A549 (cell line): ENCODE measurements around the gene ZNF398. TPM values are rescaled to one million over a fixed set of nuclear protein-coding genes. Genes with fewer than 3 reads are reported as not detected.

Experiments
- ATAC-seq, 2 experiments: fragments of 200-7000 bp in 1 of 2; fragments of >200 bp in 1 of 2; cut with Nextera tagmentation in 1 of 2; cut with Tn5 transposase in 1 of 2; 3 replicates each; pipeline versions ENCODE4 v1.8.0 to v1.9.1; 2018 to 2020; ENCODE audit warnings: mild to moderate bottlenecking in 1 of 2, moderate library complexity in 1 of 2
- CTCF ChIA-PET: fragments of 300-600 bp; sonication (Branson Sonifier 250); formaldehyde crosslinking; extraction: SDS; loops from one replicate; lab custom pipeline; 2021; ENCODE audit warnings: antibody characterized with exemption, inconsistent platforms; lab: Yijun Ruan, JAX
- POLR2A ChIA-PET: fragments of 350-600 bp; formaldehyde crosslinking; extraction: SDS; loops from one replicate; lab custom pipeline; 2021; ENCODE audit warnings: antibody characterized with exemption, inconsistent platforms; lab: Yijun Ruan, JAX
- DNase-seq, 2 experiments: peaks; one replicate each; pipeline versions ENCODE4 v3.0.0 to v3.0.0-alpha.2; 2011 to 2016; ENCODE audit warnings: low read depth in 1 of 2, low spot score in 1 of 2
- FAIRE-seq: peaks from 2 replicates; lab custom pipeline; 2011; peaks lifted over from hg19 to GRCh38; lab: Jason Lieb, UNC
- H3K27ac ChIP-seq, 2 experiments: fragments of >200 bp; sonication (Bioruptor Twin); formaldehyde crosslinking; 3 replicates each; pipeline ENCODE4 v1.5.1; 2016 to 2017
- H3K4me1 ChIP-seq: fragments of >200 bp; sonication (Bioruptor Twin); formaldehyde crosslinking; 3 replicates; pipeline ENCODE4 v1.6.1; 2016
- H3K4me2 ChIP-seq: fragments of >200 bp; sonication (Bioruptor Twin); formaldehyde crosslinking; 3 replicates; pipeline ENCODE4 v1.6.1; 2016
- H3K4me3 ChIP-seq: fragments of >200 bp; sonication (Bioruptor Twin); formaldehyde crosslinking; 3 replicates; pipeline ENCODE4 v1.5.1; 2016
- H3K9me3 ChIP-seq: fragments of >200 bp; sonication (Bioruptor Twin); formaldehyde crosslinking; 3 replicates; pipeline ENCODE4 v1.6.1; 2016
- CBX2 ChIP-seq: fragments of 200-600 bp; sonication (generic); IDR thresholded peaks from 2 replicates; pipeline ENCODE4 v1.6.1; 2016; ENCODE audit warnings: low read depth, mild to moderate bottlenecking, borderline replicate concordance
- EP300 ChIP-seq, 2 experiments: fragments of >200 bp; sonication (Bioruptor Twin); formaldehyde crosslinking; IDR thresholded peaks; 2 replicates in 1 of 2; 3 replicates in 1 of 2; pipeline ENCODE4 v1.6.1; 2016 to 2017
- FOXS1 ChIP-seq: fragments of 250-450 bp; sonication (Bioruptor Pico); IDR thresholded peaks from 2 replicates; pipeline ENCODE4 v1.5.0; 2020; ENCODE audit warnings: mild to moderate bottlenecking, moderate library complexity
- GATA3 ChIP-seq: IDR thresholded peaks from 2 replicates; pipeline ENCODE4 v1.6.1; 2012; ENCODE audit warnings: borderline replicate concordance
- HDAC2 ChIP-seq: fragments of 200-600 bp; sonication (generic); IDR thresholded peaks from 2 replicates; pipeline ENCODE4 v1.6.1; 2016
- HEYL ChIP-seq: fragments of 250-450 bp; sonication (Bioruptor Pico); IDR thresholded peaks from 2 replicates; pipeline ENCODE4 v1.8.0; 2021; ENCODE audit warnings: mild to moderate bottlenecking, moderate library complexity
- HOXA7 ChIP-seq: fragments of 250-450 bp; sonication (Bioruptor Pico); IDR thresholded peaks from 2 replicates; pipeline ENCODE4 v1.5.0; 2020; ENCODE audit warnings: mild to moderate bottlenecking, moderate library complexity
- HOXB13 ChIP-seq: fragments of 250-450 bp; sonication (Bioruptor Pico); IDR thresholded peaks from 2 replicates; pipeline ENCODE4 v1.5.0; 2020; ENCODE audit warnings: low read depth, mild to moderate bottlenecking, moderate library complexity
- JUN ChIP-seq, 2 experiments: fragments of >200 bp; sonication (Bioruptor Twin); formaldehyde crosslinking; IDR thresholded peaks; 2 replicates in 1 of 2; 3 replicates in 1 of 2; pipeline ENCODE4 v1.6.1; 2016 to 2017
- KDM1A ChIP-seq: fragments of 200-600 bp; sonication (generic); IDR thresholded peaks from 2 replicates; pipeline ENCODE4 v1.6.1; 2016; ENCODE audit warnings: low read depth, mild to moderate bottlenecking
- MAFK ChIP-seq: fragments of 450-650 bp; IDR thresholded peaks from 2 replicates; pipeline ENCODE4 v1.6.1; 2014; ENCODE audit not compliant: partially characterized antibody
- NR3C1 ChIP-seq: fragments of >200 bp; sonication (Bioruptor Twin); formaldehyde crosslinking; IDR thresholded peaks from 3 replicates; pipeline ENCODE4 v1.6.1; 2017
- PHF8 ChIP-seq: fragments of 200-600 bp; sonication (generic); IDR thresholded peaks from 2 replicates; pipeline ENCODE4 v1.6.1; 2016; ENCODE audit warnings: low read depth, mild to moderate bottlenecking, antibody characterized with exemption, moderate library complexity, borderline replicate concordance
- RARB ChIP-seq: fragments of 250-450 bp; sonication (Bioruptor Pico); IDR thresholded peaks from 2 replicates; pipeline ENCODE4 v1.8.0; 2021; ENCODE audit warnings: mild to moderate bottlenecking, moderate library complexity
- RCOR1 ChIP-seq: fragments of 150-350 bp; IDR thresholded peaks from 2 replicates; pipeline ENCODE4 v1.6.1; 2014; ENCODE audit warnings: antibody characterized with exemption, low read length, low read depth
- RNF2 ChIP-seq: fragments of 200-600 bp; sonication (generic); IDR thresholded peaks from 2 replicates; pipeline ENCODE4 v1.6.1; 2016; ENCODE audit warnings: low read depth, mild to moderate bottlenecking, antibody characterized with exemption, moderate library complexity, borderline replicate concordance
- SMC3 ChIP-seq: fragments of >200 bp; sonication (Bioruptor Twin); formaldehyde crosslinking; IDR thresholded peaks from 3 replicates; pipeline ENCODE4 v1.6.1; 2018; ENCODE audit warnings: inconsistent platforms
- TP53 ChIP-seq: fragments of 250-450 bp; sonication (Bioruptor Pico); IDR thresholded peaks from 2 replicates; pipeline ENCODE4 v1.5.0; 2021; ENCODE audit warnings: mild to moderate bottlenecking, moderate library complexity
- ZSCAN20 ChIP-seq: fragments of 250-450 bp; sonication (Bioruptor Pico); IDR thresholded peaks from 2 replicates; pipeline ENCODE4 v1.8.0; 2022; ENCODE audit warnings: mild to moderate bottlenecking, moderate library complexity
- WGBS: methylation state at CpG from one replicate; pipeline ENCODE4 v1.1.6; 2017; ENCODE audit errors: missing lambda C conversion rate; 5-methylcytosine and 5-hydroxymethylcytosine counted together
- polyA plus RNA-seq, 4 experiments: library from polyadenylated mRNA; depleted of rRNA in 3 of 4; stranded (reverse); fragments of >200 nt; fragmentation: RNase III in 1 of 4; extraction: RNeasy Plus Mini Kit Qiagen cat#74134 plus additional on column Dnase treatment in 1 of 4; gene quantifications; 2 replicates in 3 of 4; 3 replicates in 1 of 4; pipeline ENCODE4 v1.2.3, GENCODE V29; 2011 to 2017
- TF ChIP-seq, protein P1 (sequence below): fragments of 250-450 bp; sonication (Bioruptor Pico); IDR thresholded peaks from 2 replicates; pipeline ENCODE4 v1.5.0; 2020; ENCODE audit warnings: low read depth, mild to moderate bottlenecking, moderate library complexity
- TF ChIP-seq, protein P2 (sequence below): IDR thresholded peaks from 2 replicates; pipeline ENCODE4 v1.6.1; 2012
- TF ChIP-seq, protein P3 (sequence below): IDR thresholded peaks from 2 replicates; pipeline ENCODE4 v1.6.1; 2012; ENCODE audit warnings: low read depth, borderline replicate concordance
- TF ChIP-seq, protein P4 (sequence below): fragments of >200 bp; sonication (Bioruptor Twin); formaldehyde crosslinking; IDR thresholded peaks from 2 replicates; pipeline ENCODE4 v1.6.1; 2016
- TF ChIP-seq, protein P5 (sequence below): fragments of 150-350 bp; IDR thresholded peaks from 2 replicates; pipeline ENCODE4 v1.6.1; 2014; ENCODE audit warnings: low read depth, mild to moderate bottlenecking, low read length

The ZNF398 gene
- polyA plus RNA-seq, 2 of the 4 experiments (the other 2 are of a cell fraction): 6.6 to 8.1 TPM

DNA sequence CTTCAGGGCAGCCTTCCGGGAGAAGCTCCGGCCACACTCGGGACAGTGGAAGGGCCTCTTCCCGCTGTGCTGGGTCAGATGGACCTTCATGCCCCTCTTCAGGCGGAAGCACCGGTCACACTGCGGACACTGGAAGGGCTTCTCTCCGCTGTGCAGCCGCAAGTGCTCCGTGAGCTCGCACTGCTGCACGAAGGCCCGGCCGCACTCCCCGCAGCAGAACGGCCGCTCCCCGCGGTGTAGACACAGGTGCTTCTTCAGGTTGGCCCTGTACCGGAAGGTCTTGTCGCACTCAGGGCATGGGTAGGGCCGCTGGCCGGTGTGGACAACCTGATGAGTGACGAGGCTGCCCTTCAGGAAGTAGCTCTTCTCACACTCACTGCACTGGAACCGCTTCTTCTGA, 42.5 kb upstream of the ZNF398 start:
- TF ChIP-seq KDM1A: no peak
- no peak for TF ChIP-seq GATA3
- no peak for TF ChIP-seq CBX2
- TF ChIP-seq, protein P1, sequence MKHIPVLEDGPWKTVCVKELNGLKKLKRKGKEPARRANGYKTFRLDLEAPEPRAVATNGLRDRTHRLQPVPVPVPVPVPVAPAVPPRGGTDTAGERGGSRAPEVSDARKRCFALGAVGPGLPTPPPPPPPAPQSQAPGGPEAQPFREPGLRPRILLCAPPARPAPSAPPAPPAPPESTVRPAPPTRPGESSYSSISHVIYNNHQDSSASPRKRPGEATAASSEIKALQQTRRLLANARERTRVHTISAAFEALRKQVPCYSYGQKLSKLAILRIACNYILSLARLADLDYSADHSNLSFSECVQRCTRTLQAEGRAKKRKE (CRISPR knock-in tag): no peak
- TF ChIP-seq HOXA7 (CRISPR knock-in tag): no peak
- TF ChIP-seq PHF8: no peak
- no peak for TF ChIP-seq SMC3
- no peak for TF ChIP-seq HDAC2
- TF ChIP-seq ZSCAN20 (CRISPR knock-in tag): no peak
- no peak for TF ChIP-seq MAFK
- TF ChIP-seq EP300 (IDR thresholded peaks at IDR 0.05): no peak
- TF ChIP-seq HOXB13: no peak
- TF ChIP-seq, protein P2, sequence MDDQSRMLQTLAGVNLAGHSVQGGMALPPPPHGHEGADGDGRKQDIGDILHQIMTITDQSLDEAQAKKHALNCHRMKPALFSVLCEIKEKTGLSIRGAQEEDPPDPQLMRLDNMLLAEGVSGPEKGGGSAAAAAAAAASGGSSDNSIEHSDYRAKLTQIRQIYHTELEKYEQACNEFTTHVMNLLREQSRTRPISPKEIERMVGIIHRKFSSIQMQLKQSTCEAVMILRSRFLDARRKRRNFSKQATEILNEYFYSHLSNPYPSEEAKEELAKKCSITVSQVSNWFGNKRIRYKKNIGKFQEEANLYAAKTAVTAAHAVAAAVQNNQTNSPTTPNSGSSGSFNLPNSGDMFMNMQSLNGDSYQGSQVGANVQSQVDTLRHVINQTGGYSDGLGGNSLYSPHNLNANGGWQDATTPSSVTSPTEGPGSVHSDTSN: no peak
- TF ChIP-seq JUN (IDR thresholded peaks at IDR 0.05): no peak
- TF ChIP-seq RARB: no peak
- no peak for DNase-seq
- WGBS: 92% methylated on average over 25 of the region's 25 CpGs
- no peak for FAIRE-seq
- ChIA-PET CTCF (interaction anchor here (1.0 to 6.7 kb wide), 3 partner anchors 21 to 153 kb away, joined by 3 to 32 read pairs (median 11); partner anchors contain the start of gene ZNF425), POLR2A (no interaction called here)
- ATAC-seq: peak; percentile 13 to 37; a peak in 3 of 6 replicates
- Histone ChIP-seq H3K4me3 (no peak overlapping the region), H3K4me1 (no peaks in the 10 kb centered on the region), H3K27ac (no peak overlapping the region), H3K4me2 (no peak overlapping the region), H3K9me3 (no peaks in the 10 kb centered on the region)

DNA sequence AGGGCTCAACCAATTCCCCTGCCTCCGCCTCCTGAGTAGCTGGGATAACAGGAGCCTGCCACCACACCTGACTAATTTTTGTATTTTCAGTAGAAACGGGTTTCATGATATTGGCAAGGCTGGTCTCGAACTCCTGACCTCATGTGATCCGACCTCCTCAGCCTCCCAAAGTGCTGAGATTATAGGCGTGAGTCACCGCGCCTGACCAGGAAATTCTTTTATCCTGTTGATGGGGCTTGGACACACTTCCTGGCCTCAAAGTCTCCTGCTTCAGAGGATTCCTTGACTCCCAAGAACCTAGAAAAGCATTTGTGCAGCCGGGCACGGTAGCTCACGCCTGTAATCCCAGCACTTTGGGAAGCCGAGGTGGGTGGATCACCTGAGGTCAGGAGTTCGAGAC, 37.3 kb upstream of the ZNF398 start:
- no peak for FAIRE-seq
- no peak for DNase-seq
- Histone ChIP-seq H3K4me3 (no peak overlapping the region), H3K4me2 (no peak overlapping the region), H3K27ac (no peak overlapping the region), H3K9me3 (no peaks in the 10 kb centered on the region), H3K4me1 (no peaks in the 10 kb centered on the region)
- POLR2A ChIA-PET: no interaction called here
- 81% methylated on average over 12 of the region's 12 CpGs for WGBS
- CTCF ChIA-PET: interaction anchor here (6.7 kb wide), 1 partner anchor 16 kb away, joined by 32 read pairs; the partner anchor contains the start of gene ZNF425
- TF ChIP-seq RCOR1: no peak
- TF ChIP-seq, protein P3, sequence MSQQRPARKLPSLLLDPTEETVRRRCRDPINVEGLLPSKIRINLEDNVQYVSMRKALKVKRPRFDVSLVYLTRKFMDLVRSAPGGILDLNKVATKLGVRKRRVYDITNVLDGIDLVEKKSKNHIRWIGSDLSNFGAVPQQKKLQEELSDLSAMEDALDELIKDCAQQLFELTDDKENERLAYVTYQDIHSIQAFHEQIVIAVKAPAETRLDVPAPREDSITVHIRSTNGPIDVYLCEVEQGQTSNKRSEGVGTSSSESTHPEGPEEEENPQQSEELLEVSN: no peak
- TF ChIP-seq RNF2: no peak
- TF ChIP-seq, protein P4, sequence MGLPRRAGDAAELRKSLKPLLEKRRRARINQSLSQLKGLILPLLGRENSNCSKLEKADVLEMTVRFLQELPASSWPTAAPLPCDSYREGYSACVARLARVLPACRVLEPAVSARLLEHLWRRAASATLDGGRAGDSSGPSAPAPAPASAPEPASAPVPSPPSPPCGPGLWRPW: no peak
- no peak for TF ChIP-seq TP53 (CRISPR knock-in tag)
- no peak for TF ChIP-seq MAFK
- TF ChIP-seq, protein P2: no peak
- no peak for TF ChIP-seq PHF8
- TF ChIP-seq GATA3: no peak
- no peak for TF ChIP-seq NR3C1
- no peak for TF ChIP-seq FOXS1 (CRISPR knock-in tag)
- TF ChIP-seq, protein P5, sequence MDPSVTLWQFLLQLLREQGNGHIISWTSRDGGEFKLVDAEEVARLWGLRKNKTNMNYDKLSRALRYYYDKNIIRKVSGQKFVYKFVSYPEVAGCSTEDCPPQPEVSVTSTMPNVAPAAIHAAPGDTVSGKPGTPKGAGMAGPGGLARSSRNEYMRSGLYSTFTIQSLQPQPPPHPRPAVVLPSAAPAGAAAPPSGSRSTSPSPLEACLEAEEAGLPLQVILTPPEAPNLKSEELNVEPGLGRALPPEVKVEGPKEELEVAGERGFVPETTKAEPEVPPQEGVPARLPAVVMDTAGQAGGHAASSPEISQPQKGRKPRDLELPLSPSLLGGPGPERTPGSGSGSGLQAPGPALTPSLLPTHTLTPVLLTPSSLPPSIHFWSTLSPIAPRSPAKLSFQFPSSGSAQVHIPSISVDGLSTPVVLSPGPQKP: no peak
- TF ChIP-seq RARB: no peak
- TF ChIP-seq HEYL (CRISPR knock-in tag): no peak
- ATAC-seq: no peak
